ENCODE results near the gene ZNF497. TPM values are rescaled to one million over a fixed set of nuclear protein-coding genes. Genes with fewer than 3 reads are reported as not detected.
A peak's percentile ranks its signal among the peaks of the same experiment; 100 is the strongest.

Gene ZNF497
- total and polyA plus RNA-seq, 9 of the 15 experiments (the other 6 are each of a cell fraction or from before 2014, with no cell fraction given): 0.06 to 0.98 (median 0.44) TPM; not detected in 1

GRCh38 chr19:58408152-58409009 is 45.8 kb upstream of the ZNF497 start, which contains the start of gene ZNF584 (continued):
- TF ChIP-seq PBX2 (CRISPR knock-in tag; IDR thresholded peaks at IDR 0.05; ENCODE audit: low read depth): no peak
- no peak for TF ChIP-seq PBX2 (tag; conservative IDR thresholded peaks at IDR 0.05; ENCODE audit: low read depth)
- TF ChIP-seq SMARCA4 (IDR thresholded peaks at IDR 0.05): peak; percentile 57; the same call in 1 of the 2 replicates
- peak in 1 of 3 experiments; percentile 62; a peak in 2 of 6 replicates for TF ChIP-seq ZBTB11 (CRISPR knock-in tag; IDR thresholded peaks at IDR 0.05)
- TF ChIP-seq BRF1 (IDR thresholded peaks at IDR 0.05; ENCODE audit: borderline replicate concordance, extremely low read depth, insufficient read length): no peak
- TF ChIP-seq ZFP30 (CRISPR knock-in tag; IDR thresholded peaks at IDR 0.05; ENCODE audit: borderline replicate concordance): no peak
- no peak for TF ChIP-seq MTF1 (CRISPR knock-in tag; IDR thresholded peaks at IDR 0.05; ENCODE audit: borderline replicate concordance)
- TF ChIP-seq ZNF512 (tag; IDR thresholded peaks at IDR 0.05): no peak
- 0 out of 4 replicates have a peak, but pooled peaks of 1 of the 2 experiments have one; percentile 51 for TF ChIP-seq FOXA3 (CRISPR knock-in tag; conservative IDR thresholded peaks at IDR 0.05 in 1 of 2, IDR thresholded peaks at IDR 0.05 in 1 of 2)
- TF ChIP-seq TBP (optimal IDR thresholded peaks at IDR 0.05; ENCODE audit: low read depth, low read length): peak; percentile 91
- TF ChIP-seq GABPB1 (CRISPR knock-in tag; IDR thresholded peaks at IDR 0.05): peak; percentile 92
- 0 out of 2 replicates have a peak, but pooled peaks have one; percentile 18 for TF ChIP-seq NCOA1 (IDR thresholded peaks at IDR 0.05; ENCODE audit: low read depth)
- TF ChIP-seq HDAC1 (IDR thresholded peaks at IDR 0.05): peak in 1 of 2 experiments; percentile 87; a peak in 2 of 4 replicates
- peak; percentile 48 for TF ChIP-seq L3MBTL2 (IDR thresholded peaks at IDR 0.05)
- no peak for TF ChIP-seq MECOM (CRISPR knock-in tag; IDR thresholded peaks at IDR 0.05)
- TF ChIP-seq ETV5 (CRISPR knock-in tag; IDR thresholded peaks at IDR 0.05; ENCODE audit: low read depth): 0 out of 2 replicates have a peak, but pooled peaks have one; percentile 58
- TF ChIP-seq MEIS2 (IDR thresholded peaks at IDR 0.05; ENCODE audit: partially characterized antibody): peak; percentile 33
- no peak for TF ChIP-seq KDM2B (CRISPR knock-in tag; IDR thresholded peaks at IDR 0.05)

Measured in K562 (cell line).